Measurements from ENCODE around the gene PRKG1.
"Not testable (repeated sequence)": the region's sequence is repeated elsewhere in the genome, so short reads cannot be mapped to it uniquely, and the experiment has no call there.

The PRKG1 gene

GRCh38 chr10:52191049-52191448, 1116.8 kb downstream of the PRKG1 start:
- no peaks in the 10 kb centered on the region for H3K27me3 ChIP-seq (ENCODE audit: insufficient read depth, low read depth, severe bottlenecking)
- H3K27ac ChIP-seq, result no peak overlapping the region
- no peak for DNase-seq
- no peak overlapping the region for H3K4me3 ChIP-seq (ENCODE audit: low read depth, low read length)
- no peaks in the 10 kb centered on the region for H3K36me3 ChIP-seq
- no peak for TF ChIP-seq CTCF (IDR thresholded peaks at IDR 0.05; ENCODE audit: low read depth, low read length)
- no peaks in the 10 kb centered on the region for H3K9me3 ChIP-seq (ENCODE audit: severe bottlenecking)

DNA sequence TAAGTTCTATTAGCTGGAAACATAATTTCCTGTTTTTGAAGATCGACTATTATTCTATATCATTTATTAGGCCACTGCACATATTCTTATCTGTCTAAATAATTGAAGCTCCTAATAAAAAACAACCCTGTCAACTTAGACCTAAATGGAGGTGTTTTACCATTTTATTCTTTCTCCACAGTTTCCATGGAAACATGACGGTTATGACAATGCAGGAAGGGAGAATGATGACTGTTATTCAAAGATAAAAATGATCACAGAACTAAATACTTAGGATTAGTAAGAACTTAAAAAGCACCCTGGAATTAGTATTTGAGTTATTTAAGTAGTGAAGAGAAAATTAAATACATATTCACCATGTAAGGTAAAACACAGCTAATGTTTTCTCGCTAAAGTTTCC, 1119.9 kb downstream of the PRKG1 start:
- no peak overlapping the region for H3K27ac ChIP-seq

GRCh38 chr10:52194716-52195115, 1120.4 kb downstream of the PRKG1 start:
- H3K4me3 ChIP-seq (ENCODE audit: low read depth, low read length), result no peak overlapping the region
- H3K27me3 ChIP-seq (ENCODE audit: insufficient read depth, low read depth, severe bottlenecking), result no peaks in the 10 kb centered on the region
- TF ChIP-seq CTCF (IDR thresholded peaks at IDR 0.05; ENCODE audit: low read depth, low read length), result no peak
- no peak for DNase-seq
- no peaks in the 10 kb centered on the region for H3K9me3 ChIP-seq (ENCODE audit: severe bottlenecking)
- no peaks in the 10 kb centered on the region for H3K36me3 ChIP-seq
- H3K27ac ChIP-seq, result no peak overlapping the region

More for the DNA sequence above, 1119.9 kb downstream of the PRKG1 start:
- Histone ChIP-seq H3K27me3 (ENCODE audit: insufficient read depth, low read depth, severe bottlenecking) (no peaks in the 10 kb centered on the region), H3K9me3 (ENCODE audit: severe bottlenecking) (no peaks in the 10 kb centered on the region), H3K4me3 (ENCODE audit: low read depth, low read length) (no peak overlapping the region), H3K36me3 (no peaks in the 10 kb centered on the region)
- TF ChIP-seq CTCF (IDR thresholded peaks at IDR 0.05; ENCODE audit: low read depth, low read length), result no peak
- DNase-seq, result no peak

DNA sequence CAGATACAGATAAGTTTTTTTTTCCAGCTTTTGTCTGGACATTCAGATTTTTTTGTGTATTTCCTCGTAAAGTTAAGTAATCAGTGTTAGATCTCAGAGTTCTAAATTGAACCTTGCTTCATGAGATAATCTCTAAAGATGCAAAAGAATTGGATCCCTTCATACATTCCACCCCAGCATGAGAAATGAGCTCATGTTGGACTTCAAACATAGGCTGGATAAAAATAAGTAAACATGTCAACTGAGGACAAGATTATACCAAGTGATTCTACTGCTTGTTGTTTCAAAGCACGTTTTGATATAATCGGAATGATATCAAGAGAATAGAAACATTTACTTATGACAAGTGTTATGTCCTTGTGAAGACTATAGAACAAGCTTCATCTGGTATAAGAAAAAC, 1122.8 kb downstream of the PRKG1 start:
- TF ChIP-seq CTCF (IDR thresholded peaks at IDR 0.05; ENCODE audit: low read depth, low read length), result no peak
- H3K27me3 ChIP-seq (ENCODE audit: insufficient read depth, low read depth, severe bottlenecking), result no peaks in the 10 kb centered on the region
- H3K36me3 ChIP-seq, result no peaks in the 10 kb centered on the region
- H3K9me3 ChIP-seq (ENCODE audit: severe bottlenecking), result no peaks in the 10 kb centered on the region
- no peak overlapping the region for H3K4me3 ChIP-seq (ENCODE audit: low read depth, low read length)
- no peak overlapping the region for H3K27ac ChIP-seq
- DNase-seq, result no peak

GRCh38 chr10:52198540-52198939, 1124.3 kb downstream of the PRKG1 start:
- Histone ChIP-seq H3K36me3 (no peaks in the 10 kb centered on the region), H3K27me3 (ENCODE audit: insufficient read depth, low read depth, severe bottlenecking) (no peaks in the 10 kb centered on the region), H3K4me3 (ENCODE audit: low read depth, low read length) (no peak overlapping the region), H3K27ac (no peak overlapping the region), H3K9me3 (ENCODE audit: severe bottlenecking) (no peaks in the 10 kb centered on the region)
- DNase-seq, result no peak
- TF ChIP-seq CTCF (IDR thresholded peaks at IDR 0.05; ENCODE audit: low read depth, low read length), result no peak

DNA sequence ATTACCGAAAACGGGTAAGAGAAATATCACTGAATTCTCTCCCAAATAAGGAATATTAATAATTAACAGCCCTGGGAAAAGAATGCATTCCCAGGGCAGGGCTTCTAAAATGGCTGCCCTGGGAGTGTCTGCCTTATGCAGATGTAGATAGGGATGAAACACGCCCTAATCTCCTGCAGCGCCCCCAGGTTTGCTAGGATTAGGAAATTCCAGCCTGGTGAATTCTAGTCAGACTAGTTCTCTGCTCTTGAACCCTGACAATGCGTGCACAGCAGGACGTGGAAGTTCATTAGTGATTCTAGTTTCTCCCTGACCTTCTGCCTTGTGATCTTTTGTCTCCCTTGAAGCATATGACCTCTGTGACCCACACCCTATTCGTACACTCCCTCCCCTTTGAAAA, 1130.6 kb downstream of the PRKG1 start:
- H3K27ac ChIP-seq; H3K4me3 ChIP-seq (ENCODE audit: low read depth, low read length); H3K36me3 ChIP-seq; H3K27me3 ChIP-seq (ENCODE audit: insufficient read depth, low read depth, severe bottlenecking); DNase-seq; H3K9me3 ChIP-seq (ENCODE audit: severe bottlenecking): not testable (repeated sequence)

Measured in WERI-Rb-1 (cell line).